Activated CD4-positive, alpha-beta memory T cell treated with anti-CD3 and anti-CD28 coated beads for 36 hours (primary cell): ENCODE measurements around the gene RABEP2. TPM values are rescaled to one million over a fixed set of nuclear protein-coding genes. Genes with fewer than 3 reads are reported as not detected.

Experiments
- CTCF ChIA-PET: fragments of 350-600 bp; sonication (Branson Sonifier 250); formaldehyde crosslinking; loops from one replicate; lab custom pipeline; 2021; ENCODE audit warnings: antibody characterized with exemption, inconsistent platforms; lab: Charles Lee
- POLR2A ChIA-PET: fragments of 350-600 bp; sonication (Branson Sonifier 250); formaldehyde crosslinking; loops from one replicate; lab custom pipeline; 2021; ENCODE audit warnings: antibody characterized with exemption; lab: Charles Lee
- DNase-seq: peaks from one replicate; pipeline ENCODE4 v3.0.0-alpha.2; 2020
- H3K27ac Mint-ChIP-seq: one replicate; pipeline ENCODE4 v1.8.0; 2021; ENCODE audit warnings: mixed read lengths
- H3K27me3 Mint-ChIP-seq: one replicate; pipeline ENCODE4 v1.8.0; 2021; ENCODE audit warnings: mixed read lengths
- H3K36me3 Mint-ChIP-seq: one replicate; pipeline ENCODE4 v1.8.0; 2021; ENCODE audit warnings: mixed read lengths
- H3K4me1 Mint-ChIP-seq: one replicate; pipeline ENCODE4 v1.8.0; 2021; ENCODE audit warnings: low read depth, mixed read lengths
- H3K4me3 Mint-ChIP-seq: one replicate; pipeline ENCODE4 v1.8.0; 2021; ENCODE audit warnings: mild to moderate bottlenecking, mixed read lengths
- H3K9me3 Mint-ChIP-seq: one replicate; pipeline ENCODE4 v1.8.0; 2021; ENCODE audit warnings: mixed read lengths
- intact Hi-C: fragments of 100-400 bp; cut with micrococcal nuclease; formaldehyde crosslinking; loops from one replicate; pipeline ENCODE4 v1.15.1; 2023
- total RNA-seq, 2 experiments: library from RNA; stranded (reverse); gene quantifications; one replicate each; pipeline ENCODE4 v1.2.3, GENCODE V29; 2021

RABEP2 gene
- total RNA-seq, 2 experiments from 2014 or later = 11.3 to 12.0 TPM

GRCh38 chr16:28865722-28866453 is 59.1 kb downstream of the RABEP2 start:
- no peak overlapping the region for H3K27ac Mint-ChIP-seq

GRCh38 chr16:28865001-28865688 is 59.9 kb downstream of the RABEP2 start:
- H3K9me3 Mint-ChIP-seq = no peaks in the 10 kb centered on the region
- H3K4me3 Mint-ChIP-seq = peak overlapping the region; percentile 94
- no peaks in the 10 kb centered on the region for H3K27me3 Mint-ChIP-seq
- intact Hi-C loops = no loop called here
- H3K36me3 Mint-ChIP-seq = peaks cover 9% of the 10 kb centered on the region
- ChIA-PET POLR2A (interaction anchor here (1.1 to 4.5 kb wide), 5 partner anchors 14 to 61 kb away, joined by 3 to 55 read pairs (median 9); partner anchors contain the start of genes ATP2A1, ATXN2L, RABEP2 and TUFM), CTCF (interaction anchor here (1.1 to 5.3 kb wide), 5 partner anchors 9 to 79 kb away, joined by 3 to 30 read pairs (median 8); partner anchors contain the start of genes ATP2A1 and TUFM)
- peak overlapping the region; percentile 61 for H3K27ac Mint-ChIP-seq
- H3K4me1 Mint-ChIP-seq = peaks cover 23% of the 10 kb centered on the region
- DNase-seq = no peak

More at GRCh38 chr16:28865722-28866453, 59.1 kb downstream of the RABEP2 start:
- ChIA-PET CTCF (interaction anchor here (1.7 to 5.3 kb wide), 4 partner anchors 8 to 79 kb away, joined by 7 to 30 read pairs (median 18); partner anchors contain the start of genes ATP2A1 and TUFM), POLR2A (interaction anchor here (2.7 to 4.5 kb wide), 3 partner anchors 20 to 60 kb away, joined by 9 to 55 read pairs (median 23); partner anchors contain the start of genes ATXN2L, RABEP2 and TUFM)
- intact Hi-C loops = no loop called here
- H3K4me3 Mint-ChIP-seq = no peak overlapping the region
- H3K27me3 Mint-ChIP-seq = no peaks in the 10 kb centered on the region
- H3K9me3 Mint-ChIP-seq = no peaks in the 10 kb centered on the region
- DNase-seq = no peak
- H3K4me1 Mint-ChIP-seq = peaks cover 23% of the 10 kb centered on the region
- peaks cover 12% of the 10 kb centered on the region for H3K36me3 Mint-ChIP-seq

- intact Hi-C loops = loop anchor here (1.0 to 5.0 kb wide), 5 partner anchors 17 to 88 kb away; partner anchors contain the start of genes NFATC2IP, RABEP2 and TUFM
- ChIA-PET POLR2A (interaction anchor here (1.1 to 4.5 kb wide), 8 partner anchors 11 to 62 kb away, joined by 3 to 55 read pairs (median 6); partner anchors contain the start of genes ATP2A1, ATXN2L, RABEP2 and TUFM), CTCF (interaction anchor here (1.1 to 5.3 kb wide), 5 partner anchors 10 to 80 kb away, joined by 3 to 30 read pairs (median 8); partner anchors contain the start of genes ATP2A1 and TUFM)
These were observed 60.9 kb downstream of the RABEP2 start for GRCh38 chr16:28863929-28864793.

GRCh38 chr16:28859326-28859725 is 65.7 kb downstream of the RABEP2 start:
- H3K9me3 Mint-ChIP-seq = no peaks in the 10 kb centered on the region
- H3K36me3 Mint-ChIP-seq = peaks cover 4% of the 10 kb centered on the region
- intact Hi-C loops = no loop called here
- ChIA-PET CTCF (interaction anchor here (1.8 kb wide), 1 partner anchor 86 kb away, joined by 8 read pairs; no protein-coding TSS in a partner anchor), POLR2A (no interaction called here)
- no peak overlapping the region for H3K27ac Mint-ChIP-seq
- no peak for DNase-seq
- H3K4me3 Mint-ChIP-seq = no peak overlapping the region
- peaks cover 12% of the 10 kb centered on the region for H3K4me1 Mint-ChIP-seq
- no peaks in the 10 kb centered on the region for H3K27me3 Mint-ChIP-seq

More at GRCh38 chr16:28863929-28864793, 60.9 kb downstream of the RABEP2 start:
- Mint-ChIP-seq H3K27me3 (no peaks in the 10 kb centered on the region), H3K4me1 (peaks cover 24% of the 10 kb centered on the region), H3K27ac (peak overlapping the region; percentile 98), H3K4me3 (peak overlapping the region; percentile 94), H3K36me3 (peaks cover 6% of the 10 kb centered on the region), H3K9me3 (no peaks in the 10 kb centered on the region)
- peak; percentile 38 for DNase-seq

- peaks cover 10% of the 10 kb centered on the region for H3K4me1 Mint-ChIP-seq
- H3K27ac Mint-ChIP-seq = no peak overlapping the region
- no peak for DNase-seq
- no peaks in the 10 kb centered on the region for H3K9me3 Mint-ChIP-seq
- intact Hi-C loops = no loop called here
- H3K36me3 Mint-ChIP-seq = peaks cover 4% of the 10 kb centered on the region
- POLR2A ChIA-PET = interaction anchor here (0.6 kb wide), 1 partner anchor 21 kb away, joined by 3 read pairs; no protein-coding TSS in a partner anchor
- no peaks in the 10 kb centered on the region for H3K27me3 Mint-ChIP-seq
- CTCF ChIA-PET = interaction anchor here (1.3 to 1.8 kb wide), 2 partner anchors 11 to 87 kb away, joined by 3 to 8 read pairs; no protein-coding TSS in a partner anchor
- no peak overlapping the region for H3K4me3 Mint-ChIP-seq
These were observed 66.6 kb downstream of the RABEP2 start for GRCh38 chr16:28858421-28858820.

Other genes with a start within 250 kb of the RABEP2 start
- gene EIF3C, start 213.8 kb downstream of the RABEP2 start, total RNA-seq = 100 to 1,000 TPM; 795 to 817 TPM
- under 1 TPM; 0.52 to 0.58 TPM for gene NPIPB9, start 173.5 kb downstream of the RABEP2 start, total RNA-seq
- 100 to 1,000 TPM; 260 to 277 TPM for gene ATXN2L, start 102.2 kb downstream of the RABEP2 start, total RNA-seq
- gene TUFM, start 78.9 kb downstream of the RABEP2 start, total RNA-seq = 100 to 1,000 TPM; 221 TPM
- gene SH2B1, start 61.4 kb downstream of the RABEP2 start, total RNA-seq = 10 to 100 TPM; 32.3 to 34.9 TPM
- gene ATP2A1, start 46.8 kb downstream of the RABEP2 start, total RNA-seq = 1 to 10 TPM; 3.3 to 3.8 TPM
- under 1 TPM in 1 of 2 experiments, not detected in 1; 0.29 TPM for gene CD19, start 6.7 kb upstream of the RABEP2 start, total RNA-seq
- gene NFATC2IP, start 25.7 kb upstream of the RABEP2 start, total RNA-seq = 10 to 100 TPM; 57.7 to 64.6 TPM
- gene SPNS1, start 49.5 kb upstream of the RABEP2 start, total RNA-seq = 10 to 100 TPM; 11.3 to 12.0 TPM
- gene LAT, start 59.8 kb upstream of the RABEP2 start, total RNA-seq = 100 to 1,000 TPM; 250 to 276 TPM